Vagina (tissue), 2 donors: ENCODE results near the gene ZNRF1. TPM values are rescaled to one million over a fixed set of nuclear protein-coding genes. Genes with fewer than 3 reads are reported as not detected.

Experiments used
- DNase-seq, 2 donors: peaks; one replicate each; pipeline ENCODE4 v3.0.0-alpha.2; 2017; ENCODE audit errors: extremely low spot score in 2 of 2
- H3K27ac ChIP-seq: fragments of 200-600 bp; sonication (generic); one replicate; pipeline ENCODE4 v1.5.1; 2019
- H3K27me3 ChIP-seq: fragments of 200-600 bp; sonication (generic); one replicate; pipeline ENCODE4 v1.5.1; 2019
- H3K36me3 ChIP-seq, 2 donors: fragments of 200-600 bp; sonication (generic); one replicate each; pipeline ENCODE4 v1.5.1; 2017 to 2019
- H3K4me1 ChIP-seq: fragments of 200-600 bp; sonication (generic); one replicate; pipeline ENCODE4 v1.5.1; 2019
- H3K4me3 ChIP-seq, 2 donors: fragments of 200-600 bp; sonication (generic); 1 replicate in 1 of 2; 2 replicates in 1 of 2; pipeline ENCODE4 v1.5.1; 2016 to 2019
- H3K9me3 ChIP-seq: fragments of 200-600 bp; sonication (generic); one replicate; pipeline ENCODE4 v1.5.1; 2019
- CTCF ChIP-seq, 3 experiments: fragments of 450-650 bp in 2 of 3; fragments of 200-600 bp in 1 of 3; sonication (generic) in 1 of 3; IDR thresholded peaks; one replicate each; pipeline ENCODE4 v1.5.1; 2017 to 2019; ENCODE audit warnings: antibody characterized with exemption in 3 of 3, mild to moderate bottlenecking in 2 of 3, moderate library complexity in 2 of 3
- POLR2A ChIP-seq, 2 donors: fragments of 450-650 bp; IDR thresholded peaks; one replicate each; pipeline ENCODE4 v1.6.1; 2017; ENCODE audit warnings: antibody characterized with exemption in 2 of 2, mild to moderate bottlenecking in 2 of 2, moderate library complexity in 2 of 2
- POLR2AphosphoS5 ChIP-seq, 2 donors: sonication (generic); formaldehyde crosslinking; IDR thresholded peaks; one replicate each; pipeline ENCODE4 v1.9.0; 2017; ENCODE audit warnings: antibody characterized with exemption in 2 of 2, mild to moderate bottlenecking in 2 of 2, low read depth in 1 of 2; ENCODE audit not compliant: insufficient read depth in 1 of 2
- intact Hi-C: fragments of 100-400 bp; cut with DNase I; formaldehyde crosslinking; loops from one replicate; pipeline ENCODE4 v1.15.1; 2023
- total RNA-seq: library from RNA; depleted of rRNA; stranded (reverse); fragments of >200 nt; gene quantifications from one replicate; pipeline ENCODE4 v1.2.3, GENCODE V29; 2016

Gene ZNRF1
- total RNA-seq, 1 donor from 2014 or later = 20.1 TPM

- DNase-seq = no peak
- Histone ChIP-seq H3K9me3 (no peaks in the 10 kb centered on the region), H3K27me3 (no peaks in the 10 kb centered on the region), H3K4me1 (peaks cover 40% of the 10 kb centered on the region), H3K36me3 (no peaks in the 10 kb centered on the region), H3K27ac (no peak overlapping the region), H3K4me3 (no peak overlapping the region)
- intact Hi-C loops = no loop called here
- TF ChIP-seq CTCF (IDR thresholded peaks at IDR 0.05) (no peak), POLR2A (IDR thresholded peaks at IDR 0.05) (no peak), POLR2AphosphoS5 (IDR thresholded peaks at IDR 0.05; ENCODE audit: insufficient read depth in 1 of 2, low read depth in 1 of 2) (no peak)
These were observed 85.0 kb downstream of the ZNRF1 start for GRCh38 chr16:75083813-75084212.

- DNase-seq = no peak
- no peak overlapping the region for H3K4me3 ChIP-seq
- H3K36me3 ChIP-seq = no peaks in the 10 kb centered on the region
- TF ChIP-seq CTCF (IDR thresholded peaks at IDR 0.05) = no peak
- no peak for TF ChIP-seq POLR2A (IDR thresholded peaks at IDR 0.05)
- no peak for TF ChIP-seq POLR2AphosphoS5 (IDR thresholded peaks at IDR 0.05; ENCODE audit: insufficient read depth in 1 of 2, low read depth in 1 of 2)
- no peaks in the 10 kb centered on the region for H3K9me3 ChIP-seq
- peaks cover 43% of the 10 kb centered on the region for H3K4me1 ChIP-seq
- H3K27me3 ChIP-seq = no peaks in the 10 kb centered on the region
- H3K27ac ChIP-seq = peak overlapping the region; percentile 1
- intact Hi-C loops = no loop called here
These were observed 86.7 kb downstream of the ZNRF1 start for GRCh38 chr16:75085556-75085955.

- intact Hi-C loops = no loop called here
- Histone ChIP-seq H3K4me3 (no peak overlapping the region), H3K27ac (peak overlapping the region; percentile 1), H3K27me3 (no peaks in the 10 kb centered on the region), H3K36me3 (no peaks in the 10 kb centered on the region), H3K4me1 (peaks cover 44% of the 10 kb centered on the region), H3K9me3 (no peaks in the 10 kb centered on the region)
- TF ChIP-seq POLR2A (IDR thresholded peaks at IDR 0.05) = no peak
- no peak for TF ChIP-seq CTCF (IDR thresholded peaks at IDR 0.05)
- no peak for DNase-seq
These were observed 87.5 kb downstream of the ZNRF1 start for GRCh38 chr16:75086281-75086680.

- no peak overlapping the region for H3K4me3 ChIP-seq
- intact Hi-C loops = no loop called here
- no peaks in the 10 kb centered on the region for H3K36me3 ChIP-seq
- no peak for DNase-seq
- H3K4me1 ChIP-seq = peaks cover 43% of the 10 kb centered on the region
- no peak for TF ChIP-seq CTCF (IDR thresholded peaks at IDR 0.05)
- no peak for TF ChIP-seq POLR2AphosphoS5 (IDR thresholded peaks at IDR 0.05; ENCODE audit: insufficient read depth in 1 of 2, low read depth in 1 of 2)
- TF ChIP-seq POLR2A (IDR thresholded peaks at IDR 0.05) = no peak
- H3K27ac ChIP-seq = peak overlapping the region; percentile 68
- no peaks in the 10 kb centered on the region for H3K27me3 ChIP-seq
- H3K9me3 ChIP-seq = no peaks in the 10 kb centered on the region
These were observed 88.0 kb downstream of the ZNRF1 start for GRCh38 chr16:75086688-75087374.

- no peak for DNase-seq
- H3K9me3 ChIP-seq = no peaks in the 10 kb centered on the region
- peak overlapping the region; percentile 68 for H3K27ac ChIP-seq
- TF ChIP-seq CTCF (IDR thresholded peaks at IDR 0.05) (no peak), POLR2A (IDR thresholded peaks at IDR 0.05) (no peak), POLR2AphosphoS5 (IDR thresholded peaks at IDR 0.05; ENCODE audit: insufficient read depth in 1 of 2, low read depth in 1 of 2) (no peak)
- peaks cover 43% of the 10 kb centered on the region for H3K4me1 ChIP-seq
- H3K36me3 ChIP-seq = no peaks in the 10 kb centered on the region
- intact Hi-C loops = no loop called here
- H3K4me3 ChIP-seq = no peak overlapping the region
- no peaks in the 10 kb centered on the region for H3K27me3 ChIP-seq
These were observed 88.7 kb downstream of the ZNRF1 start for GRCh38 chr16:75087375-75087979.
